Osteocyte (in vitro differentiated cells): ENCODE measurements around the gene SSPN. TPM values are rescaled to one million over a fixed set of nuclear protein-coding genes. Genes with fewer than 3 reads are reported as not detected.

Experiments used
- DNase-seq: peaks from one replicate; pipeline ENCODE4 v3.0.0; 2021; ENCODE audit warnings: mixed read lengths; ENCODE audit not compliant: unreplicated experiment; ENCODE audit errors: extremely low spot score
- H3K27ac Mint-ChIP-seq: one replicate; pipeline ENCODE4 v1.8.0; 2021; ENCODE audit warnings: mild to moderate bottlenecking, mixed read lengths; ENCODE audit not compliant: unreplicated experiment
- H3K27me3 Mint-ChIP-seq: one replicate; pipeline ENCODE4 v1.8.0; 2021; ENCODE audit warnings: mixed read lengths; ENCODE audit not compliant: unreplicated experiment
- H3K36me3 Mint-ChIP-seq: one replicate; pipeline ENCODE4 v1.8.0; 2021; ENCODE audit warnings: mixed read lengths; ENCODE audit not compliant: unreplicated experiment
- H3K4me1 Mint-ChIP-seq: one replicate; pipeline ENCODE4 v1.8.0; 2021; ENCODE audit warnings: mixed read lengths; ENCODE audit not compliant: unreplicated experiment
- H3K4me3 Mint-ChIP-seq: one replicate; pipeline ENCODE4 v1.8.0; 2021; ENCODE audit warnings: mild to moderate bottlenecking, moderate library complexity, mixed read lengths; ENCODE audit not compliant: unreplicated experiment
- H3K9me3 Mint-ChIP-seq: one replicate; pipeline ENCODE4 v1.8.0; 2021; ENCODE audit warnings: mixed read lengths; ENCODE audit not compliant: unreplicated experiment
- CTCF ChIP-seq: fragments of 200-600 bp; sonication (generic); IDR thresholded peaks from 2 replicates; pipeline ENCODE4 v1.5.0; 2021; ENCODE audit warnings: antibody characterized with exemption, mild to moderate bottlenecking, moderate library complexity
- total RNA-seq: library from RNA; stranded (reverse); gene quantifications from 2 replicates; pipeline ENCODE4 v1.2.1, GENCODE V29; 2021

SSPN gene
- total RNA-seq, 1 donor from 2014 or later = 19.2 TPM

GRCh38 chr12:26182377-26182776, 13.0 kb upstream of the SSPN start:
- Mint-ChIP-seq H3K36me3 (no peaks in the 10 kb centered on the region), H3K9me3 (no peaks in the 10 kb centered on the region), H3K4me1 (peaks cover 5% of the 10 kb centered on the region), H3K4me3 (no peak overlapping the region), H3K27ac (no peak overlapping the region), H3K27me3 (peaks cover 12% of the 10 kb centered on the region)
- no peak for TF ChIP-seq CTCF
- no peak for DNase-seq

- TF ChIP-seq CTCF = no peak
- no peak for DNase-seq
- Mint-ChIP-seq H3K4me1 (peaks cover 15% of the 10 kb centered on the region), H3K27me3 (peaks cover 9% of the 10 kb centered on the region), H3K4me3 (no peak overlapping the region), H3K27ac (no peak overlapping the region), H3K36me3 (no peaks in the 10 kb centered on the region), H3K9me3 (no peaks in the 10 kb centered on the region)
Measured at GRCh38 chr12:26185532-26186320, 9.6 kb upstream of the SSPN start.

- Mint-ChIP-seq H3K27ac (no peak overlapping the region), H3K27me3 (no peaks in the 10 kb centered on the region), H3K4me1 (peaks cover 11% of the 10 kb centered on the region), H3K4me3 (no peak overlapping the region), H3K9me3 (no peaks in the 10 kb centered on the region), H3K36me3 (no peaks in the 10 kb centered on the region)
- TF ChIP-seq CTCF = no peak
- DNase-seq = no peak
Measured at GRCh38 chr12:26187014-26187798, 8.2 kb upstream of the SSPN start.

- no peaks in the 10 kb centered on the region for H3K27me3 Mint-ChIP-seq
- DNase-seq = no peak
- H3K27ac Mint-ChIP-seq = no peak overlapping the region
- peaks cover 11% of the 10 kb centered on the region for H3K4me1 Mint-ChIP-seq
- H3K9me3 Mint-ChIP-seq = no peaks in the 10 kb centered on the region
- H3K36me3 Mint-ChIP-seq = no peaks in the 10 kb centered on the region
- no peak for TF ChIP-seq CTCF
- H3K4me3 Mint-ChIP-seq = no peak overlapping the region
Measured at GRCh38 chr12:26188127-26188526, 7.2 kb upstream of the SSPN start.

GRCh38 chr12:26188641-26189040, 6.7 kb upstream of the SSPN start:
- Mint-ChIP-seq H3K27ac (no peak overlapping the region), H3K27me3 (no peaks in the 10 kb centered on the region), H3K4me1 (peaks cover 11% of the 10 kb centered on the region), H3K4me3 (no peak overlapping the region), H3K36me3 (no peaks in the 10 kb centered on the region), H3K9me3 (no peaks in the 10 kb centered on the region)
- no peak for DNase-seq
- TF ChIP-seq CTCF = no peak
